PFSK-1 (cell line): ENCODE results near the gene ANO4.

Experiments used
- FOXP2 ChIP-seq: optimal IDR thresholded peaks from 2 replicates; pipeline ENCODE3; 2011; ENCODE audit warnings: borderline replicate concordance, control low read depth, inconsistent platforms; ENCODE audit not compliant: insufficient read depth; ENCODE audit errors: extremely low read length, extremely low read depth
- POLR2AphosphoS5 ChIP-seq: IDR thresholded peaks from 2 replicates; pipeline ENCODE4 v1.6.1; 2012; ENCODE audit warnings: low read depth, mild to moderate bottlenecking, control low read depth, low read length, moderate library complexity
- SIN3A ChIP-seq: IDR thresholded peaks from 2 replicates; pipeline ENCODE4 v1.6.1; 2012; ENCODE audit warnings: mild to moderate bottlenecking, low read length, moderate library complexity, borderline replicate concordance; ENCODE audit not compliant: insufficient read depth
- TAF1 ChIP-seq: IDR thresholded peaks from 2 replicates; pipeline ENCODE4 v1.6.1; 2012; ENCODE audit warnings: low read length, control low read depth, borderline replicate concordance; ENCODE audit not compliant: insufficient read depth
- TF ChIP-seq, protein P1 (sequence below), 2 experiments: IDR thresholded peaks; 2 replicates each; pipeline versions ENCODE4 v1.6.1 to v1.8.0; 2011 to 2012; ENCODE audit warnings: low read depth in 2 of 2, low read length in 2 of 2, control low read depth in 1 of 2, inconsistent platforms in 1 of 2, mild to moderate bottlenecking in 1 of 2, moderate library complexity in 1 of 2; ENCODE audit not compliant: insufficient read depth in 1 of 2

ANO4 gene

DNA sequence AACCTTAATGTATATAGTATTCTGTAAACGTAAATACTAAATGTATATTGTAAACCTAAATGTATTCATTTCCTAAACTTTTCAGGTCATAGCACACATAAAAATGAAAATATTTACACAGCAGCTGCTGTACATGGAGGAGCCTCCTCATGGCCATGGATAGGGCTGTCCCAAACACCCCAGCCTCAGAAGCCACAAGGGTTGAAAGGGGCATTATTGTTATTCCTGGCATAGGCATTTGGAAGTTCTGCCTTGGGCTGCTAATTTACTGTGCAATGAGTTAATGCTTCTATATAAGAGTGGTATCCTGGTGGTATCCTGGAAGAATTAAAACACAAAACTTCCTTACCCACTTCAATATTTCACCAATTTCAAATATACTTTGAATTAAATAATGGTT lies 256.1 kb downstream of the ANO4 start:
- TF ChIP-seq POLR2AphosphoS5: no peak
- TF ChIP-seq TAF1: no peak
- no peak for TF ChIP-seq FOXP2
- no peak for TF ChIP-seq SIN3A
- TF ChIP-seq, protein P1, sequence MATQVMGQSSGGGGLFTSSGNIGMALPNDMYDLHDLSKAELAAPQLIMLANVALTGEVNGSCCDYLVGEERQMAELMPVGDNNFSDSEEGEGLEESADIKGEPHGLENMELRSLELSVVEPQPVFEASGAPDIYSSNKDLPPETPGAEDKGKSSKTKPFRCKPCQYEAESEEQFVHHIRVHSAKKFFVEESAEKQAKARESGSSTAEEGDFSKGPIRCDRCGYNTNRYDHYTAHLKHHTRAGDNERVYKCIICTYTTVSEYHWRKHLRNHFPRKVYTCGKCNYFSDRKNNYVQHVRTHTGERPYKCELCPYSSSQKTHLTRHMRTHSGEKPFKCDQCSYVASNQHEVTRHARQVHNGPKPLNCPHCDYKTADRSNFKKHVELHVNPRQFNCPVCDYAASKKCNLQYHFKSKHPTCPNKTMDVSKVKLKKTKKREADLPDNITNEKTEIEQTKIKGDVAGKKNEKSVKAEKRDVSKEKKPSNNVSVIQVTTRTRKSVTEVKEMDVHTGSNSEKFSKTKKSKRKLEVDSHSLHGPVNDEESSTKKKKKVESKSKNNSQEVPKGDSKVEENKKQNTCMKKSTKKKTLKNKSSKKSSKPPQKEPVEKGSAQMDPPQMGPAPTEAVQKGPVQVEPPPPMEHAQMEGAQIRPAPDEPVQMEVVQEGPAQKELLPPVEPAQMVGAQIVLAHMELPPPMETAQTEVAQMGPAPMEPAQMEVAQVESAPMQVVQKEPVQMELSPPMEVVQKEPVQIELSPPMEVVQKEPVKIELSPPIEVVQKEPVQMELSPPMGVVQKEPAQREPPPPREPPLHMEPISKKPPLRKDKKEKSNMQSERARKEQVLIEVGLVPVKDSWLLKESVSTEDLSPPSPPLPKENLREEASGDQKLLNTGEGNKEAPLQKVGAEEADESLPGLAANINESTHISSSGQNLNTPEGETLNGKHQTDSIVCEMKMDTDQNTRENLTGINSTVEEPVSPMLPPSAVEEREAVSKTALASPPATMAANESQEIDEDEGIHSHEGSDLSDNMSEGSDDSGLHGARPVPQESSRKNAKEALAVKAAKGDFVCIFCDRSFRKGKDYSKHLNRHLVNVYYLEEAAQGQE (IDR thresholded peaks at IDR 0.05; ENCODE audit: insufficient read depth in 1 of 2, low read depth in 2 of 2, low read length in 2 of 2): no peak

DNA sequence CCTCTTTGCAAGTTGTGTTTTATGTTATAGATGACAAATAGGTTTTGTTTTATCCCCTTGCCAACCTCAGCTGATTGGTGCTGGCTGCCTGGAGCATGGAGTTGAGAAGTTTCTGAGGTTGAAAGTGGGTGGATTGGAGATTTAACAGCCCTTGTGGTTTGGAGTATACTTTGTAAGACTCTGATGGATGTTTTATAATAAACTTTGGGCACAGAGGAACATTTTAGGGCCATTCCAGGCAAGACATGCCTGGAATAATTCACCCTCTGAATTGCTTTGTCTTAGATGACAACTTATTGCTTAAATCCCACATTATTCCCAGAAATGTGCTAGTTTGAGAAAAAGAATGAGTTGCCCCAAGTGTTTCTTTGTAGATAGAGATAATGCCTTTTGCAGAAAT lies 256.6 kb downstream of the ANO4 start:
- TF ChIP-seq POLR2AphosphoS5 (no peak), SIN3A (no peak), FOXP2 (no peak), TAF1 (no peak)
- TF ChIP-seq, protein P1 (IDR thresholded peaks at IDR 0.05; ENCODE audit: insufficient read depth in 1 of 2, low read depth in 2 of 2, low read length in 2 of 2): no peak

DNA sequence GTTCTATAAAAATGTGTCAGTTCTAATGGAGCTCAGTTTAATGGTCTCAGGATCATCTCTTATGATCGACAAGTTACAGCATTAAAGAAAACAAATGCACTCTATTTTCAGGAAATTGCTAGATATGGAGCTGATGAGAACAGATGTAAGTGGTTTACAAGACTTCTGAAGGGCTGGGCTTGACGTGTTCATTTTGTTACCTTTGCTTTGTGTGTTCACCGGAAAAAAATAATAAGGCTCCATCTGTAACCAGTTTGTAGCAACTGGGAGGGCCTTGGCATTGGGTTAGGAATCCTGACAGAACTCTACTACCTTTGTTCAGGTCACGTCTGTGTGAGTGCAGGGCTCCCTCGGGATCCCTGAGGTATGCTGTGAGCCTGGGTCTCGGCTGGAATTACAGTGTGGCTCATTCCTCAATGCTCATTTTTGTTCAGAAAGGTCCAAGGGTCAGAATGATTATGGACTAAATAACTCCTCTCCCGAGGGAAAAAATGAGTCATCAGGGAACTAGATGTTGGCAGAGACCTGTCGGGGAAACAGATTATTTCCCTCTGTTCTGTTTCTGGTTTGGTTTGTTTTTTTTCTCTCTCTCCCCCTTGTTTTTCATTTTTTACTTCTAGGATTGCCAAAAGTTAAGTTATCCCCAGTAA lies 257.4 kb downstream of the ANO4 start:
- TF ChIP-seq TAF1 (no peak), FOXP2 (no peak), SIN3A (no peak)
- TF ChIP-seq, protein P1 (IDR thresholded peaks at IDR 0.05; ENCODE audit: insufficient read depth in 1 of 2, low read depth in 2 of 2, low read length in 2 of 2): no peak

DNA sequence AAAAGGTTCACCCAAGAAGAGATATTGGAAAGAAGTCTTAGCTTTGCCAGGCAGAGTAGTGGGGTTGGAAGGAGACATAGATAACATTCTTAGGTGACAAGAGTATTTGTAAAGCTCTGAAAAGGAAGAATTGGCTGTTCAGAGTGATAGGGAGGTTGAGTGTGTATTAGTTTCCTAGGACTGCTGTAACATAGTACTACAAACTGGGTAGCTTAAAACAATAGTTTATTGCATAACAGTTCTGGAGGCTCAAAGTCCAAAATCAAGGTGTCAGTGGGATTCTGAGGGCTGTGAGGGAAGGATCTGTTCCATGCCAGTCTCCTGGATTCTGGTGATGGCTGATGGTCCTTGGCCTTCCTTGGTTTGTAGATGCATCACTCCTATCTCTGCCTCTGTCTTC lies 258.6 kb downstream of the ANO4 start:
- no peak for TF ChIP-seq FOXP2
- TF ChIP-seq, protein P1 (IDR thresholded peaks at IDR 0.05; ENCODE audit: insufficient read depth in 1 of 2, low read depth in 2 of 2, low read length in 2 of 2): no peak
- no peak for TF ChIP-seq TAF1
- no peak for TF ChIP-seq SIN3A
- no peak for TF ChIP-seq POLR2AphosphoS5

DNA sequence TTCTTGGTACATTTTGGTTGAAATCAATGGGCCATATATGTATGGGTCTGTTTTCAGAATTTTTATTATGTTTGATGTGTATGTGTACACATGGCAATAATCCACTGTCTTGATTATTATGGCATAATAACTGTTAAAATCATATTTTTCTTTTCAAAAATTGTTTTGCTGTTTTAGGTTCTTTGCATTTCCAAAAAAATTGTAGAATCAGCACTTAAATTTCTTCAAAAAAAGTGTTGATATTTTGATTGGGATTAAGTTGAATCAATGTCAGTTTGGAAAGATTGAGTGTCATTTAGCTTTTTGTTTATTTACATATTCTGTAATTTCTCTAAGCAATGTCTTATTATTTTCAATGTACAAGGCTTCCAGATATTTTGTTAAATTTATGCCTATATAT lies 261.4 kb downstream of the ANO4 start:
- TF ChIP-seq, protein P1 (IDR thresholded peaks at IDR 0.05; ENCODE audit: insufficient read depth in 1 of 2, low read depth in 2 of 2, low read length in 2 of 2): no peak
- TF ChIP-seq POLR2AphosphoS5 (no peak), TAF1 (no peak), SIN3A (no peak), FOXP2 (no peak)
